SIG-M5 treated with dmso at 0.1 percent for 504 hours (cell line): Measurements from ENCODE around the gene CCDC18.
"Not testable (repeated sequence)": the region's sequence is repeated elsewhere in the genome, so short reads cannot be mapped to it uniquely, and the experiment has no call there.

Experiments
- DNase-seq: peaks from one replicate; lab custom pipeline; 2025; ENCODE audit not compliant: unreplicated experiment; lab: John Stamatoyannopoulos, UW

Gene CCDC18, protein sequence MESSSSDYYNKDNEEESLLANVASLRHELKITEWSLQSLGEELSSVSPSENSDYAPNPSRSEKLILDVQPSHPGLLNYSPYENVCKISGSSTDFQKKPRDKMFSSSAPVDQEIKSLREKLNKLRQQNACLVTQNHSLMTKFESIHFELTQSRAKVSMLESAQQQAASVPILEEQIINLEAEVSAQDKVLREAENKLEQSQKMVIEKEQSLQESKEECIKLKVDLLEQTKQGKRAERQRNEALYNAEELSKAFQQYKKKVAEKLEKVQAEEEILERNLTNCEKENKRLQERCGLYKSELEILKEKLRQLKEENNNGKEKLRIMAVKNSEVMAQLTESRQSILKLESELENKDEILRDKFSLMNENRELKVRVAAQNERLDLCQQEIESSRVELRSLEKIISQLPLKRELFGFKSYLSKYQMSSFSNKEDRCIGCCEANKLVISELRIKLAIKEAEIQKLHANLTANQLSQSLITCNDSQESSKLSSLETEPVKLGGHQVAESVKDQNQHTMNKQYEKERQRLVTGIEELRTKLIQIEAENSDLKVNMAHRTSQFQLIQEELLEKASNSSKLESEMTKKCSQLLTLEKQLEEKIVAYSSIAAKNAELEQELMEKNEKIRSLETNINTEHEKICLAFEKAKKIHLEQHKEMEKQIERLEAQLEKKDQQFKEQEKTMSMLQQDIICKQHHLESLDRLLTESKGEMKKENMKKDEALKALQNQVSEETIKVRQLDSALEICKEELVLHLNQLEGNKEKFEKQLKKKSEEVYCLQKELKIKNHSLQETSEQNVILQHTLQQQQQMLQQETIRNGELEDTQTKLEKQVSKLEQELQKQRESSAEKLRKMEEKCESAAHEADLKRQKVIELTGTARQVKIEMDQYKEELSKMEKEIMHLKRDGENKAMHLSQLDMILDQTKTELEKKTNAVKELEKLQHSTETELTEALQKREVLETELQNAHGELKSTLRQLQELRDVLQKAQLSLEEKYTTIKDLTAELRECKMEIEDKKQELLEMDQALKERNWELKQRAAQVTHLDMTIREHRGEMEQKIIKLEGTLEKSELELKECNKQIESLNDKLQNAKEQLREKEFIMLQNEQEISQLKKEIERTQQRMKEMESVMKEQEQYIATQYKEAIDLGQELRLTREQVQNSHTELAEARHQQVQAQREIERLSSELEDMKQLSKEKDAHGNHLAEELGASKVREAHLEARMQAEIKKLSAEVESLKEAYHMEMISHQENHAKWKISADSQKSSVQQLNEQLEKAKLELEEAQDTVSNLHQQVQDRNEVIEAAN (N-terminal part only)

DNA sequence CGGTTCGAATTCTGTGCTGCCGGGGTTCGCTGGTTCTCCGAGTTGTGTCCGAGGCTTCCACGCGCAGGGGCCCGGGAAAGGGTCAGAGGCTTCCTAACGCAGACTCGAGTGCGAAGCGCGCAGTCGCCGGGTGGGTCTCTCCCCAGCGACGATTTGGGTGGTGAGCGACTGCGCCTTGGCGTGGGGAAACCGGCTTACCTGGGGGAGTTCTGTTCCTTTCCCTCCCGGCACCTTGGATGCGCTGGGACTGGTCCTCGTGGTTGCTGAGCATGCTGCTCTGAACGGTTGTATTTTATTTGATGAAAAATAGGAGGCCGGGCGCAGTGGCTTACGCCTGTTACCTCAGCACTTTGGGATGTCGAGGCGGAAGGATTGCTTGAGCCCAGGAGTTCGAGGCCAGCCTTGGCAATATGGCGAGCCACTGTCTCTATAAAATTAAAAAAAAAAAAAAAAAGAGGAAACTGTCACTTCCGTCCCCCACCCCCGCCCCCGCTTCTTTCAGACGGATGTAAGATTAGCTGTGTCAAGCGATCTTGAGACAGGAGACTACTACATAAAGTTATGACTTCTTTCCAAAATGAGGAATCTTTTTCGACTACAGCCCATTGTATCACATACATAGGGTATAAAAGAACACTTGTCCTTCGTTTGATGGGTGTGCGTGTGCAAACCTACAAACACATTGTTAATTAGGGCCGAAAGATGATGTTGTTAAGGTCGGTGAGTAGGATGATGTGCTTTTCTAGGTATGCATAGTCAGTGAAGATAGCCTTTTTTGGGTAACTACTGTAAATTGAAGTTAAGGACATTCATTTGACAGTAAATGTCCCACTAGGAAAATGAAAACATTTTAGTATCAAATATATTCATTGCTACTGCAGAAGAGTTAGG lies at the start of gene CCDC18:
CCDC18 (plus strand) TSS at position 2 of the 891 bp plus-strand sequence. CDS start 2,638 bp downstream, outside the sequence.
- DNase-seq: peak; percentile 58

DNA sequence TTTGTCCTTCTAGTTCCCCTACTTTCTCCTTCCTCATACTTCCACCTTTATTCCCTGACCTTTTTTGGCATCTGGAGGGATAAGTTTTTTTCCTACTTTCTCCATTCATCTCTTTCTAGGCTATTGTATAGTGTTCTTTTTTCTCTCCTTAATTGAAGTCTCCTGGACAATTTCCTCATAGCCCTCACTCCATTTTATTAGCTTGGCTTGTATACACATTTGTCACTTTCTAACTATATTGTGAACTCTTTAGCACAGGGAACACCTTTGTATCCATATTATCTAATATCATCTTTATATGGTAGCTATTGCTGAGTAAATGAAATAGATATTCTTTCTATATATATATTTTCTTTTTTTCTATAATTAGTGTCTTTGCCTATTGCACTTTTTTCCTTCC lies 47.9 kb upstream of the CCDC18 start:
- no peak for DNase-seq

DNA sequence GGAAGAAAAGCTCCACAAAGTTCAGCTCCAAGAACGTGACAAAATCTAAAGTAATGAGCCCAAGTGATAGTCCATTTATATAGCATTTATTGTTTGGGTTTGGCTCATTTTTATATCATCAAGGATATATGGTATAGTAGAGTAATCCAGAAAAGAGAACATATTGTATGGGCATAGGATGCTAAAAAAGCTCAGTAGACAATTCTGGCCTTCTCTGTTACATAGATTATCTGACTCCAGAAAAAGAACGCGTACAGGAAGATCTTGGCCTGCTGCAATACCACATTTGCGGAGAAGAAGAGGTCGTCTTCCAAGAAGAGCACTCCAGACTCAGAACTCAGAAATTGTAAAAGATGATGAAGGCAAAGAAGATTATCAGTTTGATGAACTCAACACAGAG lies 44.1 kb upstream of the CCDC18 start:
- DNase-seq: no peak

DNA sequence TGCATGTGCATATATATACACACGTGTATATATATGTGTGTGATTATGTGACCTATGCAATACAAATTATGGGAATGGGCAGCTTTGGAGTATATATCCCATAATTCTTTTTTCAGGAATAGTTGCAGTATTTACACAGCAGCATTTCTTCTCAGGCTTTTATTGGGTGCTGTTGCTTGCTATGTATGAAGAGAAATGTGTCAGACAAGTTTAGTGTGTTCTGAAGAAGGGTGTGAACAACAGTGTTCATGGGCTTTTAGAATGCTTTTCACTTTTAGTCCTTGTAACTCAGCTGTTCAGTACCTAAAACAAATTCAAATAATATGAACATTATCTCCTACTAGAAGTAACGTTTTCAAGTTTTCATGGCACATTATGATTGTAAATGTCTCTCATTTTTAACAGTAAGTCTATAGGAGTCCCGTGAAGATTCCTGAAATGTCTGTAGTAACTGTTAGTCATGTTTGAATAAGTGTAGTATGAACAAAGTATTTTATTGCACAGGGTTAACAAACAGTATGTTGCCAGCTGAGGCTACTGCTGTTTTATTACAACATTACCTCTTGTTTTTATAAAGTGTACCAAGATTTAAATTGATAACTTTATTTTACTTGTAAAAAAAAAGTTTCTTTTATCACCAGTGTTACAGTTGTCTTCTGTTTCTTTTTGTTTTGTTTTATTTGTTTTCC lies 42.8 kb upstream of the CCDC18 start:
- DNase-seq: no peak

DNA sequence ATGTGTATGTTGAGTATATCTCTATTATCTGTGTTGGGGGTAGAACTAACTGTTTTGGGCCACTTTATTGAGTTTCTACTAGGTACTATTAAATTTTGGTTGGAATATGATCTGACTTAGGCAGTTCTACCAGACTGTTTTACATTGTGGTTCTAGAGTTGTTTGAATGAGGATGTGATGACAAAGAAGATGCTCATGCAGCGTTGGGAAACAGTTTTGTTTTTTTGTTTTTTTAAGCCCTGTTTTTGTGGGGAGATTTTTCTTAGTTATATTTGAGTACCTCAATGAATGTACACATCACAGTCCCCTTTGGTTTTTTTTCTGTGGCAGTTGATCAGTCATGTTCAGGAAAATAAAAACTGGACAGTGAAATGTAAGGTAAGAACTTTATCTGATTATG lies 40.4 kb upstream of the CCDC18 start:
- no peak for DNase-seq

DNA sequence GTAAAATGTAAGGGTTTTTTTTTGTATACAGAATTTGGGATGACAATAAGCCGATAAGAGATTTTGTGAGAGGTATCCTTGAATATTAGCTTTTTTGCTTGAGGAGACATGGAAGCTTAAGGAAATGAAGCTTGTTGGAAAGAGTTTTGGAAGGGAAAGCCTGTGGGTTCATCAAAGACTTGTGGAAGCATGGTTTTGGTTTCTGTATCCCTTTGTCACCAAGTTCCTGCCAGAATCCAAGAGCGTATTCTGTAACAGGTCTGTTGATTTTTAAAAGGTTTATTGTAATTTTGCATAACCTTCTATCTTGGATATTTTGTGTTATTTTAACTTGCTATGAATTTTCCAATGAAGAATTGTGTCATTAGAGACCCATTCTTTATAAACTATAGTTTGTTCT lies 38.4 kb upstream of the CCDC18 start:
- DNase-seq: no peak

DNA sequence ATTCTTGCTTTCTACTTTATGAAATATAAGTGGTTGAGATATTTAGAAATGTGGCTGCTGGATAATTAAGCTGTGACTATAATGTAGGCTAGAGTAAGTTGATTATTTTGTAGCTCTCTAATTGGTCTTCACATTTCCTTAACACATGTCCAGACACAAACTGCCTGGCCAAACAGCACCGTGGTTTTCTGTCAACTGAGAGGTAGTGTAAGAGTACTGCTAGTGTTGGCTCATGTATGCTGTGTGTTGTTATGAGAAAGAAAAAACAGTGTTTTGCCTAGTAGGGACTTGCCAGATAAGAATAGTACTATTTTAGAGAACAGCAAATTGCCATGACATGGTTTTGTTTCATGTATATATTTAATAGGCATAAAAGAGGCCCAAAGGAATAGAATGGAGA lies 37.4 kb upstream of the CCDC18 start:
- no peak for DNase-seq

DNA sequence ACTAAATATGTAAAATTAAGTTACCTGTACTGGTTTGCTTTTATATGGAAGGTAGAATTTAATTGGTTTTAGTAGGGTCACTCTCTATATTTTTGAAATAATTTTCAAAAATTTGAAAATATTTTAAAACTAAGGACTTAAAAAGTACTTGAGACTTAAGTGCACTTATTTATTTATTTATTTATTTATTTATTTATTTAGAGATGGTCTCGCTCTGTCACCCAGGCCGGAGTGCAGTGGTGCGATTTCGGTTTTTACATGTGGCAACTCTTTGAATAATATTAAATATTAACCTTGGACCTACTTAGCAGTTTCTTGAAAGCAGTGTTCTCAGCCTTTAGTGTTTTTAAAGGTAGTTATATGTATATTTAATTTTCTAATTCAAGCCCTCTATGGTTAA lies 36.8 kb upstream of the CCDC18 start:
- no peak for DNase-seq

DNA sequence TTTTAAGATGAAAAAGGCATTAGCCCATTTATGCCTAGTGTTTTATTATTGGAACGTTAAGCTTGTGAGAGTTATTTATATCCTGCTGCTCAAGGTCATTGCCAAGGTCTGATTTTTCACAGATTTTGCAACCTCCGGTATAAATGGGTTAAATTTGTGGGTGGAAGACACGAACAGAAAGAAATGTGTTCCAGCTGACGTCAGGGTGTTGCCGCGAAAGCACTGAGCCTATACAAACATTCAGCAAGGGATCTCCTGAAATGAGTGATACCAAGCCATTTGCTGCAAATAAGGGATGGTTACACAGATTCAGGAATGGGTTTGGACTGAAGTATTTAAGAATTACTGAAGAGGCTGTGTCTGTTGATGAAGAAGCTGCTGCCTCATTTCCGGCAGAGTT lies 32.5 kb upstream of the CCDC18 start:
- no peak for DNase-seq

DNA sequence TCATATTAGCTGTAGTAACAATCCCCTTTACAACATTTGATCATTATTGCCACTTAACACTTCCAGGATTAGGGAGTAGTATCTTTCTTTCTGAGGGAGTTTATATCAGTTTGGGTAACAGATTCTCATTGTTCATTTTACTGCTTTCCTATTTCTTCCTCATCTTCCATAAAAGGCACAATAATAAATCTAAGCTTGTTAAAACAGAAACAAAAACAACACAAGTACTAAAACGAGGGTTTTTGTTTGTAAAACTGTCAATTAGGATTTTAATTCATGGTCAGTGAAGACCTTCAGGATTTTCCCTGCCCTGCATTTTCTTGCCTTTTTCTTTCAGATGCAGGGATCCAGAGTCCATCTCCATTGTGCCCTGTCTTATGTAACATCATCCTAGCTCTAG lies 29.8 kb upstream of the CCDC18 start:
- no peak for DNase-seq

DNA sequence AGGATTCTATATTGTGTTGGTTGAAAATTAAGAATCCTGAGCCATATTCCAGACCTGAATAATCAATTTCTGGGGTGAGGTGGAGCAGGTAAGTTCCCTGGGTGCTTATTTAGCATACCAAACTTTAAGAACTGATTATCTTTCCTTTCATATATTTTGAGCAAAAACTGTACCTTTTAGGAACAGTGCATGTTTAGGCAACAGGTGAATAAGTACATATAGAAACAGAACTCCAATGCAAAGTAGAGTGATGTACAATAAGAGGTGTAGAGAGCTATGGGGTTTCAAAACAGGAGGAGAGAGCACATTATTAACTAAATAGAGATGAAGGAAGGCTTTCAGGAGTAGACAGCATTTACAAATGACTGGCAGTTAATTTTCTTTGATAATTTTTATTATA lies 29.1 kb upstream of the CCDC18 start:
- no peak for DNase-seq

DNA sequence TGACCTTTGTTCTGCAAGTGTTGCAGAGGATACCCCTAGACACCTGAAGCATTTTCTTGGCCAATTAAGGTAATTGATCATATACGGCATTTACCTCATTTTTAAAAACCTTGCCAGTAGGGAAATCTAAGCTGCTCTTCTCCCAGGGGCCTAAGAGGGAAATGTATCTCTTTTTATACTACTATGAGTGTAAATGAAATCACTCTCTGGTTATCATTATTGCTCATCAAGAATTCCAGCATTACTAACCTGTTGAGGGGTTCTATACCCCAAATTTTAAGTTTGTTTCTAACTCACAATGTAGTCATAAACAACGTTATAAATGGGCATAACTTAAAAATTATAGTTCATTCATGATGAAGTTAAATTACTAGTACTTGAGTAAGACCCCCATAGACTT lies 27.7 kb upstream of the CCDC18 start:
- DNase-seq: no peak

DNA sequence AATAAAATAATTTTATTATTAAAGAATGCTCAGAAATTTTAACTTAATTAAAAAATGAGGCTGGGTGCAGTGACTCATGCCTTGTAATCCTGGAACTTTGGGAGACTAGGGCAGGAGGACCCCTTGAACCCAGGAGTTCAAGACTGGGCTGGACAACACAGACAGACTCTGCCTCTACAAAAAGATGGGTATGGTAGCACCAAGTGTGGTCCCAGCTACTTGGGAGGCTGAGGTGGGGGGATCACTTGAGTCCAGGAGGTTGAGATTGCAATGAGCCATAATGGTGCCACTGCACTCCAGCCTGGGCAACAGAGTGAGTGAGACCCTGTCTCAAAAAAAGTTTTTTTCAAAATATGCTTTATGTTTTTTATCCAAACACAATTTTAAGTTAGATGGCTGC lies 25.6 kb upstream of the CCDC18 start:
- no peak for DNase-seq

DNA sequence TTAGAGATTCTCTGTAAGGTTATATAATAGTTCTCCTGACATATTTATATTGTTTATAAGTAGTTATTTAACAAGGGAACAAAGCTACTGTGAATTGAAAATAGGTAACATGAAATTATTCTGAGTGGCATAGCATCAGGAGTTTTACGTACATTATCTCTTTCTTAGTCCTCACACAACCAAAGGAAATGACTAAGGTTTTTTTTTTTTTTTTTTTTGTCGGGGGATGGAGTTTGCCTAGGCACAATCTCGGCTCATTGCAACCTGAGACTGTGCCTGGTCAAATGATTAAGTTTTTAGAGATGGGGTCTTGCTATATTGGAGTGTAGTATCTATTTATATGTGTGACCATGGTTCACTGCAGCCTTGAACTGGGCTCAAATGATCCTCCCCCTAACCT lies 25.2 kb upstream of the CCDC18 start:
- no peak for DNase-seq

DNA sequence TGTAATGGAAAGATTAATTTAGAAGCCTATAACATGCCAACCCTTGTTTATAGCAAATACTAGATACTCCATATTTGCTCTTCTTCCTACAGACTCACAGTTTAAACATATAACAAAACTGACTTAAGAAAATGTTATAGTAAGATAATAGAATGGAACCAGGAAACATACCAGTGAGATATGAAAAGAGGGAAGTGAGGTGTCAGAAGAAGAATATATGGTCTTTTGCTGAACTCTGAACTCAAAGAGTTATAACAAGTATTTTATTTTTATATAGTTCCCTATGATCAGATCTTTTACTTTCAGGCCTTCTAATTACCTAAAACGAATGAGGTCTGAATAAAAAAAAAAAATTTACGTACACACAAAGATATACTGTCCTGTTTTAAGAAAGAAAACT lies 21.2 kb upstream of the CCDC18 start:
- no peak for DNase-seq

DNA sequence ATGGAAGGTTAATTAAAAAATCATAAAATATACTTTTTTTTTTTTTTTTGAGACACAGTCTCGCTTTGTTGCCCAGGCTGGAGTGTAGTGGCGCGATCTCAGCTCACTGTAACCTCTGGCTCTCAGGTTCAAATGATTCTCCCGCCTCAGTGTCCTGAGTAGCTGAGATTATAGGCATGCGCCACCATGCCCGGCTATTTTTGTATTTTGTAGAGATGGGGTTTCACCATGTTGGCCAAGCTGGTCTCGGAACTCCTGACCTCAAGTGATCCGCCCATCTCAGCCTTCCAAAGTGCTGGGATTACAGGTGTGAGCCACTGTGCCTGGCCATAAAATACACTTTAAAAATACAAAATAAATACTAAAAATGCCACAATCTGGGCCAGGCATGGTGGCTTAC lies 17.2 kb upstream of the CCDC18 start:
- DNase-seq: not testable (repeated sequence)

DNA sequence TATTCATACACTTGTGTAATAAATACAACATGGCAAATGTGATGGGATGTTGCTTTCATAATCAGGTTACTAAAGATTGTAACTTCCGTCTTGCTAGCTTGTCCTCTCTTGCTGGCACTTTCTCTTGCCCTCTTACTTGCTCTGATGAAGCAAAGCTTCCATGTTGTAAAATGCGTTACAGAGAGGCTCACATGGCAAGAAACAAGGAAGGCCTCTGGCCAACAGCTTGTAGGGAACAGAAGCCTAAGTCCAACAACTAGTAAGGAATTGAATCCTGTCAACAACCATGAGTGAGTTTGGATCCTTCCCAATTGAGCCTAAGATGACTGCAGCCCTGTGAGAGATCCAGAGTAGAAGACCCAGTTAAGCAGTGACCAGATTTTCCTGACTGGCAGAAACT lies 15.7 kb upstream of the CCDC18 start:
- DNase-seq: no peak

DNA sequence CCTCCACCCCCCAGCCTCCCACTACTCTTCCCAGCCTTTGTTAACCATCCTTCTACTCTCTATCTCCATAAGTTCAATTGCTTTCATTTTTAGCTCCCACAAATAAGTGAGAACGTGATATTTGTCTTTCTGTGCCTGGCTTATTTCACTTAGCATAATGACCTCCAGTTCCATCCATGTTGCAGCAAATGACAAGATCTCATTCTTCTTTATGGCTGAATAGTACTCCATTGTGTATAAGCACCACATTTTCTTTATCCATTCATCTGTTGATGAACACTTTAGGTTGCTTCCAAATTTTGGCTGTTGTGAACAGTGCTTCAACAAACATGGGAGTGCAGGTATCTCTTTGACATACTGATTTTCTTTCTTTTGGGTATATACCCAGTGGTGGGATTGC lies 14.6 kb upstream of the CCDC18 start:
- not testable (repeated sequence) for DNase-seq

DNA sequence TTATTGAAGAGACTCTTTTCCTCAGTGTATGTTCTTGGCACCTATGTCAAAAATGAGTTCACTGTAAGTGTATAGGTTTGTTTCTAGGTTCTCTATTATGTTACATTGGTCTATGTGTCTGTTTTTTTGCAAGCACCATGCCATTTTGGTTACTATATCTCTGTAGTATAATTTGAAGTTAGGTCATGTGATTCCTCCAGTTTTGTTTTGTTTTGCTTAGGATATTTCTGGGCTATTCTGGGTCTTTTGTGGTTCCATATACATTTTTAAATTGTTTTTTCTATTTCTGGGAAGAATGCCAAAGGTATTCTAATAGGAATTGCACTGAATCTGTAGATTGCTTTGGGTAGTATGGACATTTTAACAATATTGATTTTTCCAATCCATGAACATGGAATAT lies 13.5 kb upstream of the CCDC18 start:
- DNase-seq: no peak
